HG03354 (cell line): ENCODE measurements around the gene ZSWIM5.

Experiments
- ATAC-seq: cut with Tn5 transposase; IDR thresholded peaks from one replicate; pipeline ENCODE4 v1.9.1; 2021; ENCODE audit warnings: mild to moderate bottlenecking; ENCODE audit not compliant: unreplicated experiment, poor library complexity, severe bottlenecking

The ZSWIM5 gene

DNA sequence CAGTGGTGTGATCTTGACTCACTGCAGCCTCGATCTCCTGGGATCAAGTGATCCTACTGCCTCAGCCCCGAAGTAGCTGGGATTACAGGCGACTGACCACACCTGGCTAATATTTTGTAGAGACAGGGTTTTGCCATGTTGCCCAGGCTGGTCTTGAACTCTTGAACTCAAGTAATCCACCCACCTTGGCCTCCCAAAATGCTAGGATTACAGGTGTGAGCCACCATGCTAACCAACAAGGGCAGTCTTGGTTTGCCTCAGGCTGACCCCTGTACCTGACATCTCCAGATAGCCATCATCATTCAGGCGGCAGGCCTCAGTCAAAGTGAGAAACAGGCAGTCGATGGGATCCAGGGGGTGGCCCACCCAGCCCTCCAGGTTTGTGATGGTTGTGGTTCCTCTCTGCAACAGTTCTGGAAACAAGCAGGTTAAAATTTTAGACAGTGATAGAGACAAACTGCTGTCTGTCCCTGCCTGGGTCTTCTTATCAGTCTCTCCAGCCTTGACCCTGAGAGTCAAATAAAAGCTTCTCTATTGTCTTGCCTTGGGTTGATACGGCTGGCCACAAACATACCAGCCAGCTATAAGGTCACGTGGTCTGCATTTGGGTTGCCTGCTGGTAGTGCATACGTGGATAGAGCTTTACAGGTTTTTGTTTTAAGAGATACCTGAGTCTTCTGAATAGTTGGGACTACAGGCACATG is 167.6 kb downstream of the ZSWIM5 start:
- no peak for ATAC-seq

DNA sequence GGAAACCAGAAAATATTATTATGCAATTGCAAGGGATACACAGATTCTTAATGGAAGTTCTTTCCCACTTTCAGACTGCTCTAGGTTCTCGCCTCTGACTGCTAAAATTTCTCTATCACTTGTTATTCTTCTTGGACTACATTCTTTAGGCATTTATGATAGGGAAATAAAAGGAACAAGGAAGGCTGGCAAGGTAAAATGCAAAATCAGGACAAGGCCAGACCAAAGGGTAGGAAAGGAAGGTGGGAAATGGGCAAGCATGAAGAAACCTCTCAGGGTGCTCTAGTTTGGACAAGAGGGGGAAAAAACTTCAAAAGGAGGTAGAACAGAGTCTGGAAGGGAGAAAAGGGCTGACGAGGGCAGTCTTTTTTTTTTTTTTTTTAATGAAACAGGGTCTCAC is 168.2 kb downstream of the ZSWIM5 start:
- no peak for ATAC-seq

DNA sequence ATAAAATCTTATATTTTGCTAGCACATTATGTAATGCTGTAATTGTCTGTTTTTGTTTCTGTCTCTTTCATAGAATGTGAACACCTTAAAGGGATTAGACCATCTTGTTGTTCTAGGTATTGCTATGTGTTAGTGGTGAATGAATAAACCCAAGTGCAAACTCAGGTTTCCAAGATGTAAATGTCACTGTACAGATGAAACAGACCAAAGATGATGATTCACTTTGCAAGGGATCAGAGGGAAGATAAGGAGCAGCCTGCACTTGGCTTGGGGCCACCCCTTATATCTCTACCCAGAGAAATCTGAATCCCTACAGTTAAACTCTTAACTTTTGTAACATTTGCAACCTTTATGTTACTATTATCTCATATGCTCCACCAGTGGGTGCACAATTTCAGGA is 168.9 kb downstream of the ZSWIM5 start:
- no peak for ATAC-seq

DNA sequence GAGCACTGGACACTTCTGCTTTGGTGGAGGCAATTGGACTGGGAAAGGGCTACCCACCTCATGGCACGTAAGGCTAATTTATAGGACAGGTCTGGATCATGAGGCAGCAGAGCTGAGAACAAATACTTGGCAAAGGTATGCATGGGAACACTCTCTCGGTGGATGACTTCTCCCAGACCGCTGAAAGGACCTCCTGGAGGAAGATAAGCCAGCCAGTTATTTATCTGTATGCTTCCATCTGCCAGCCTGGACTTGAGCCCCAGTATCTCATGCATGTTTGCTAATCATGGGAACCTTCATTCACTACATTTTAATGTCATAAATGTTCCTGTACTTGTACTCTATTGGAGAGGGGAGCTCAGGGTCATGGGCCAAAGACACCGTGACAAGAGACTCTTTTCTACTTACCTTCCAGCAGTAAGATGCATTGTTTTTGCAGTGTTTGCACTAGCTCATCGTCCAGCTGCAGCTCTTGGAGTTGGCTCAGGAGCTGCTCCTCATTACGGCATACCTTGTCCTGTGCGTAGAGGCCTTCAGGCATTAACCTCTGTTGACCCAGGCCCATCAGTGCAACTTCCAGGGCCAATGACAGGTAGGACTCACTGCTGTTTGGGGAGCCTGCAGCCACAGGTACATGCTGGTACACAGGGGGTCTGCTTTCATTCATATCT is 170.6 kb downstream of the ZSWIM5 start:
- no peak for ATAC-seq

DNA sequence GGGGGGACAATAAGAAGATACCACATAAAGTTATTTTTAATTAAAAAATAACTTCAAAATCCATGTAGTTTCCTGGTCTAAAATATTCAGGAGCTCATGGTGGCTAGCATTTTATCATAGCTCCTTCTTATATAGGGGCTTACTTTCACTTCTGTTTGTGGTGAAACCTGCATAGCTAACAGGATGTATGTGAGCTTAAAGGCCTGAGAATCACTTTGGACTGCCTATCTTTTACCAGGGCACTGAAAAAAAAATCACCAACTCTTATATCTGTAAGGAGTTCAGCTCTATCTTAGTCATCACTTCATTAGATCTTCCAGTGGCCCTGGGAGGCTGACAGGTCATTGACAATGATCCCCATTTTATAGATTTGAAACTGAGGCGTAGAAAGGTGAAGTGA is 173.0 kb downstream of the ZSWIM5 start:
- no peak for ATAC-seq

DNA sequence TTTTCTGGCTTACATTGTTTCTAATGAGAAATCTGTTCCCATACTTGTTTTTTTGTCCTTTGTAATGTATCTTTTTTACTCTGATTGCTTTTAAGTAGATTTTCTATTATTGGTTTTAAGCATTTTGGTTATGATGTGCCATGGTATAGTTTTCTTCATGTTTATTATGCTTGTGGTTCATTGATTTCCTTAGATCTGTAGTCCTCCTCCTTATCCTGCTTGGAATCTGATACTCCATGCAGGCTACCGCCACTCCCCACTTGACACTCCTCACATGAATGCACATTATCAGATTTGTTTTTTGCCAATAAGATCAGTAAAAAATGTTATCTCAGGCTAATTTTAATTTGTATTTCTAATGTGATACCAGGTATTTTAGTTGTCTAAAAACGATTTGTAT is 173.6 kb downstream of the ZSWIM5 start:
- no peak for ATAC-seq

DNA sequence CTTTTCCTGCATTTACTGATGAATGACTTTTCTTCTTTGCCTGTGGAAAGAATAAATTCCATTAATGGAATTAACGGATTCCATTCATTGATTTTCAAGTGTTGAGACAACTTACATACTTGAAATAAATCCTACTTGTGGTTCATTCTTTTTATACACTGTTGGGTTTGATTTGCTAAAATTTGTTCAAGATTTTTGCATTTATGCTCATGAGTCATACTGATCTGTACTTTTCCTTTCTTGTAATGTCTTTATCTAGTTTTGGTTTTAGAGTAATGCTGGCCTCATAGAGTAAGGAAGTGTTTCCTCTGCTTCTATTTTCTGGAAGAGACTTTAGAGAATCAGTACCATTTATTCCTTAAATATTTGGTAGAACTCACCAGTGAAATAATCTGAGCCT is 180.0 kb downstream of the ZSWIM5 start:
- ATAC-seq = no peak

DNA sequence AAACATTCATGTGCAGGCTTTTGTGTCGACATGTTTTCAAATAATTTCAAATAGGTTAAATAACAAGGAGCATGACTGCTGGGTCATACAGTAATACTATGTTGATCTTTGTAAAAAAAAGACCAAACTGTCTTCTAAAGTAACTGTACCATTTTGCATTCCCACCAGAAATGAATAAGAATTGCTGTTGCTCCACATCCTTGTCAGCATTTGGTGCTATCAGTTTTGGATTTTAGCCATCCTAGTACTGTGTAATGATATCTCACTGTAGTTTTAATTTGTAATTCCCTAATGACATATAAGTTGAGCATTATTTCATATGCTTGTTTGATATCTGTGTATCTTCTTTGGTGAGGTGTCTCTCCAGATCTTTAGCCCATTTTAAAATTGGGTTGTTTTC is 182.7 kb downstream of the ZSWIM5 start:
- no peak for ATAC-seq

DNA sequence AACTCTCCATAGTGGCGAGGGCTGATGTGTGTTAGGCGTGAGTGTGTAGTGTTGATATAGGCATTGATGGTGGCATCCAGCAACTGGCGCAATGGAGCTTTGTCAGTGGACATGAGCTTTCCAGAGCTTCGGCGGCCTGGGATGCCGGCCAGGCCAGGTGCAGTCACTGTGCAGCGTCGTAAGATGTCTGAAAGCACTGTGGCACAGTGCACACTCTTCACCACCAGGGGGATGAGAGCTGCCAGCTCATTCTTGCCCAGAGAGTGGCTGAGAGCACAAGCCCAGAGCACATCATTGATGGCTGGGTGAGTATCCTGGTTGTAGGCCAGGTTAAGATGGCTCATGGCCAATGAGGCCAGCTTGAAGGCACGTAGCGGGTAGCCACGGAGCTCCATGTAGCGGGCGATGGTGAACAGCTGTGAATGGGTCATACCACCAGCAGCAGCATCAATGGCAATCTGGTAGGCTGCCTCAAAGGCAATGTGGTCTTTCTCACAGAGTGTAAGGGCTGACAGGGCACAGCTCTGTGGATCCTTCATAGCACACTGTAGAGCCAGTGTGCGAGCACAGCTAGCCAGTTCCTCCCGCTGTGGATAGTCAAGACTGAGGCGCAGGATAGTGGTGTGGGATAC is 187.7 kb downstream of the ZSWIM5 start:
- peak; percentile 79 for ATAC-seq

DNA sequence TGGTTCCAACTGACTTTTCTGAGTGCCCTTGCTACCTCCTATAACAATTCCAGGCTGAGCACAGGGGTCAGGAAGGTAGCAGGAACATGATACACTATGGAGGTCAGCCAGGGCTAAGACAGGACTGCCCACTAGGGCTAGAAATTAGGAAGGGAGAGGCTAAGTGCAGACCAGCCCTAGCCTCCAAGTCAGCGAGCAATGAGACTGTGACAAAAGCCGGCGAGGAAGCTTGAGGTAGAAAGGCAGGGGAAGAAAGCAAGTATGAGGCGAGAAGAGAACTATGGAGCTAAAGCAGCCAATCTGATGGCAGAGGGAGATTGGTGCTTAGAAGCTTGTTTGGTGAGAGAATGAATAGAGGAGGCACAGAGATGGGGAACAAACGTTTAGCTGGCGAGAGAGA is 189.6 kb downstream of the ZSWIM5 start:
- ATAC-seq = no peak

DNA sequence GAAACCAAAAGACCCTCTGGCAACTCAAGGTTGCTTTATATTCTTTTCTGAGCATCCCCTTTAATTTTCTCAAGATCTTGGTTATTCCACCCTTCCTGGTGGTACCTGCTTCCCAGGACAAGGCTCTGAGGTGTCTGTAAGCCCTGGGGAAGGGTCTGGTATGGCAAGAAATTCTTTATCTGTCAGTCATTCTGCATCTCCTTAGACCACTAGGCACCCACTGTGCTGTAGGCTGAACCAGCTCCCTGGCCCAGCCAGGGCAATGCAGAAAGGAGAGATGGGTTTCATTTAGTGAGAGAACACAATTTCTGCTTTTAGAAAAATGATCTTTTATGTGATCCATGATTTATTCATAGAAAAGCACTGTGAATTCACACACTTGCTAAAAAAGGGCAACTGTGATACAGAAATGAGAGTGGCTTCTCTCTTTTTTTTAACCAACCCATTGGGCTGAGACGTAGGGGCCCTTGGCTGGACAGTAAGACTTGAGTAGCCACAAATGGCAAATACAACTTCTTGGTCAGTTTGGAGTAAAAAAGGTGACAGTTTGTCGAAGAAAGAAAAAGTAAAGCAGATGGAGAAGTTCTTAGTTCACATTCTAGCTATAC is 190.2 kb downstream of the ZSWIM5 start:
- ATAC-seq = no peak

DNA sequence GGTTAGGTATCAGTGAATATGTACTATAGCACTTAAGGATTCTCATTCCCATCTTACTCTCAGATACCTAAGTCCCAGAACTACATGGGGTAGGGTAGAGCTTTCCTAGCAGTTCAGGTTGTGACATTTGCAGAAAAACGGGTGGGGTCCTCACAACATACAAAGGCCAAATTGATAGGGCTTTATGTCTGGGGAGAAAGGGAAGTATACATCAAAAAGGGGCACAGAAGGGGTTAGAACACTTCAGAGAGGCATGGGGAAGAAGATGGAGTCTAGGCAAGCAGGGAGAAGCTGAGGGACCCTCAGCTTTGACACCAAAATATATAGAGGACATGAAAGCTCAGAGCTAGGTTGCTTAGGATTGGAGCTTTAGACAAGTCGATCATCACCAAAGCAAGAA is 190.7 kb downstream of the ZSWIM5 start:
- no peak for ATAC-seq

DNA sequence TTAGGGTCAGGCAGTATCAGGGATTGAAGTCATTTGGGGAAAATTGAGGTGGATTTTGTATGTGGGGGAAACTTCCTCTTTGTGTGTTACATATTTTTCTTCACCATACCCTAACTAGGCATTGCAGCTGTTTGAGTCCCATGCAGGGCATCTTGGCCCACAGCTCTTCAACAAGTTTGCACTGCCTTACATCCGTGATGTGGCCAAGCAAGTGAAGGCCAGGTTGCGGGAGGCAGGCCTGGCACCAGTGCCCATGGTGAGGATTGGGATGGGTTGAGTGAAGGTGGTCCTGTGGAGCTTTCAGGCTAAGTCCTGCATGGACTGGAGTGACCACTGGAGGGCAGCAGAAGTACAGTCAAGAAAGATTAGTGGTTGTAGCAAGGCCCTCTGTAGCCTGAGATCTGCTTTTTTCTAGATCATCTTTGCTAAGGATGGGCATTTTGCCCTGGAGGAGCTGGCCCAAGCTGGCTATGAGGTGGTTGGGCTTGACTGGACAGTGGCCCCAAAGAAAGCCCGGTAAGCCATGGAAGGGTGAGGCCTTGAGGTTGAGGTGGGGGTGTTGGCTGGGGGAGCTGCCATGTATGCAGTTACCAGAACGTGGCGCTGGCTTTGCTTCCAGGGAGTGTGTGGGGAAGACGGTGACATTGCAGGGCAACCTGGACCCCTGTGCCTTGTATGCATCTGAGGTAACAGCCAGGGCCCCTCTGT is 191.9 kb downstream of the ZSWIM5 start:
- ATAC-seq = no peak

DNA sequence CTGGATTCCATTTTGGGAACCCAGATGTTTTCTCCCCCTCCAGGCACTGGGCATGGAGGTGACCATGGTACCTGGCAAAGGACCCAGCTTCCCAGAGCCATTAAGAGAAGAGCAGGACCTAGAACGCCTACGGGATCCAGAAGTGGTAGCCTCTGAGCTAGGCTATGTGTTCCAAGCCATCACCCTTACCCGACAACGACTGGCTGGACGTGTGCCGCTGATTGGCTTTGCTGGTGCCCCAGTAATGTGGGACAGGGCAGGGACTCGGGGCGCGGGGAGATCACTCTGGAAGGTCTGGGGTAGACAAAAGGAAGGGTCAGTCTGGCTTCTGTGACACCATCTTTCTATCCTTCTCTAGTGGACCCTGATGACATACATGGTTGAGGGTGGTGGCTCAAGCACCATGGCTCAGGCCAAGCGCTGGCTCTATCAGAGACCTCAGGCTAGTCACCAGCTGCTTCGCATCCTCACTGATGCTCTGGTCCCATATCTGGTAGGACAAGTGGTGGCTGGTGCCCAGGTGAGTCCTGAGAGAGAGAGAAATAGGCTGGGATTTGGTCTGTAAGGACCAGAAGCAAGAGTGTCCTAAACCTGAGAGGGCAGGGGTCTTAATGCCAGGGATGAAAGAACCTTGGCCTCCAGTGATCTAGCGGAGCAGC is 192.7 kb downstream of the ZSWIM5 start:
- no peak for ATAC-seq

DNA sequence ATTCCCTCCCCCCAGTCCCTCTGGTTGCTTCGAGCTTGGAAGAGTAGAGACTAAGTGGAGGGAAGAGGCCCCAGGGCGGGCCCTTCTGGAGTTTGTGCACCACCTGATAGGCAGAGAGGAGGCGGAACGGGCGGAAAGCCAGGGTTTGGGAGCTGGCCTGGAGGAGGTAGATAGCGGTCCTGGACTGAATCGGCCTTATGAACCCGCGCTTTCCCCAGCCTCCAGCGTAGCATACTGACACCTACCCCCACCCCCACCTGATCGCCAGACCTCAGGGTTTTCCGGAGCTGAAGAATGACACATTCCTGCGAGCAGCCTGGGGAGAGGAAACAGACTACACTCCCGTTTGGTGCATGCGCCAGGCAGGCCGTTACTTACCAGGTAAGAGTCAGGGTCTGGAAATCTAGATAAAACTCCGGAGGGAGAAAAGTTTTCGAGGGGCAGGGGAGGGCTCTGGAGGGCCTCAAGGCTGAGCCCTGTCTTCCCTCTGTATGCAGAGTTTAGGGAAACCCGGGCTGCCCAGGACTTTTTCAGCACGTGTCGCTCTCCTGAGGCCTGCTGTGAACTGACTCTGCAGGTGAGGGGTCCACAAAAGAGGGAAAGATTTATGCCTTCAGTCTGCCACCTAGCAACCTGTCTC is 193.6 kb downstream of the ZSWIM5 start:
- no peak for ATAC-seq

DNA sequence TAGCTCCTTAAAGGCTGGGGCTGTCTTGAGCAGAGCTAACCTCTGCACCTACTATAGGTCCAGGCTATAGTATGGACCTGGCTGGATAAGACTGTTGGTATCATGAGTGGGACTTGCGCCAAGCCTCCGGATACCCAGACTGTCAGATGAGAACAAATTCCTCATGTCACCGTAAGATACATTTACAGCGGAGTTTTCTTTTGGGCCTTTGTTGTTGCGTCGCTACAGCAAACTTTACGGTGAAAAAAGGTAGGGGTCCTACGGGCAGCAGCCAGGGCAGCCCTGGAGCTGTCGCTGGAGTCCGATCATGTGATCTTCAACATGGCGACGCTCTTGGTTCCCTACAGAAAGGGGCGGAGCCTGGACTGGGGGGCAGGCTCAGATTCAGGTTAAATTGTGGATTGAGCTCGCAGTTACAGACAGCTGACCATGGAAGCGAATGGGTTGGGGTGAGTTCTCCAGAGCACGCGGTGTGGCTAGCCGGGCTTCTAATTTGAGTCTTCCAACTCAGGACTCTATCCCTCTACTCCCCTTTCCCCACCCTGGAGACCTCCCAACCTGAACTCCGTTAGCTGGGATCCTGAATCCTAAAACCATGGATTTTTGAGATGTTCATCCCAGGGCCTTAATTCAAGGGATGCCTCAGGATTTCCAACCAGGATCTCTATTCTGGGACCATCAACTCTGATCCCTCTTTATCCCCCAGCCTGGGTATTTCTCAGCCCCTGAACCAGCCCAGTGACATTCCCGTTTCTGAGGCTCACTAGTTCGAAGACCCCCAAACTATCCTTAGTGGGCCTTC is 194.4 kb downstream of the ZSWIM5 start, which contains the start of gene UROD:
TSS of gene UROD (plus strand) at position 418 of the 802 bp plus-strand sequence. CDS start at position 430, 12 bp downstream.
- peak; percentile 67 for ATAC-seq

DNA sequence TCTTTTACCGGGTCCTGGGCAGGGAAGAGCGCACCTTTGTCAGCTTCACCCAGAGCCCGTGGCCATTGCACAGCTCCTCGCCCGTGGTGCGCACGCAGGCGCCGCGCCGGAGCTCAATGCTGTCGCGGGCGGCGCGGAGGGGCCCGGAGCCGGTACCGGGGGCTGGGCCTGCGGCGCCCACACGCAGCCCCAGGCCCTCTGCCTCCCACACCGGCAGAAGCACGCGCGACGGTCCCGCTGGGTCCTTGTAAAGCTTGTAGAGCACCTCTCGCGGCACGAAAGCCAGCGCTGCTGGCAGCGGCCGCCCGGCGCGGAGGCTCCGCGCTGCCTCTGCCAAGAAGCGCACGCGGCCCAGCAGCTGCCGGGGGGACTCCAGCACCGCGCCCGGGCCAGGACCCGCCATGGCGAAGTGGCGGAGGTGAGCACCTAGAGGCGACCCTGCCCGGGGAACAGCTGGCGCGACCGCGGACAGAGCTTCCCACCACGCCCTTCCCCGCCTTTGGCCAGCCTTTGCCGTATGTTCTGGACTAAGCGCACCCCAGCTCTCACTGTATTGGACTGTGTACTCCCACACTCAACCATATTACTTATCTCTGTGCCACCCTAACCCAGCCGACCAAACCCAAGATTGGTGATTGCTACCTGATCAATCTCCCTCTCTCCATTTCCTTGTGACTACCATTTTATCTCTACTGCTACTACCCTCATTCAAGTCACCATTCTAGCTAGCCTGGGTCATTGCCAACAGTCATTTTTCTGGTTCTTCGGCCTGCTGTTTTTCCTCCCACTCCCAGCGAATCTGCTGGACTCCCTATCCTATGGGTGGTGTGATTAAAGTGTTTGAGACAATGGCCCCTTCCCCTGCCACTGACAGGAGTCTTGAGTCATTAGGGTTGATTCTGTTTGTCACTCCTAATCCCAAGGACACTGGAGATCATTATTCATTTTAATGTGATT is 195.3 kb downstream of the ZSWIM5 start, which contains the start of gene HECTD3:
TSS of gene HECTD3 (minus strand) at position 470 of the 957 bp plus-strand sequence. CDS start at position 403, 67 bp downstream.
- peak; percentile 74 for ATAC-seq
